ENCODE results near the gene ACSF2.
A peak's percentile ranks its signal among the peaks of the same experiment; 100 is the strongest.
"Not testable (repeated sequence)": the region's sequence is repeated elsewhere in the genome, so short reads cannot be mapped to it uniquely, and the experiment has no call there.

Gene ACSF2

DNA sequence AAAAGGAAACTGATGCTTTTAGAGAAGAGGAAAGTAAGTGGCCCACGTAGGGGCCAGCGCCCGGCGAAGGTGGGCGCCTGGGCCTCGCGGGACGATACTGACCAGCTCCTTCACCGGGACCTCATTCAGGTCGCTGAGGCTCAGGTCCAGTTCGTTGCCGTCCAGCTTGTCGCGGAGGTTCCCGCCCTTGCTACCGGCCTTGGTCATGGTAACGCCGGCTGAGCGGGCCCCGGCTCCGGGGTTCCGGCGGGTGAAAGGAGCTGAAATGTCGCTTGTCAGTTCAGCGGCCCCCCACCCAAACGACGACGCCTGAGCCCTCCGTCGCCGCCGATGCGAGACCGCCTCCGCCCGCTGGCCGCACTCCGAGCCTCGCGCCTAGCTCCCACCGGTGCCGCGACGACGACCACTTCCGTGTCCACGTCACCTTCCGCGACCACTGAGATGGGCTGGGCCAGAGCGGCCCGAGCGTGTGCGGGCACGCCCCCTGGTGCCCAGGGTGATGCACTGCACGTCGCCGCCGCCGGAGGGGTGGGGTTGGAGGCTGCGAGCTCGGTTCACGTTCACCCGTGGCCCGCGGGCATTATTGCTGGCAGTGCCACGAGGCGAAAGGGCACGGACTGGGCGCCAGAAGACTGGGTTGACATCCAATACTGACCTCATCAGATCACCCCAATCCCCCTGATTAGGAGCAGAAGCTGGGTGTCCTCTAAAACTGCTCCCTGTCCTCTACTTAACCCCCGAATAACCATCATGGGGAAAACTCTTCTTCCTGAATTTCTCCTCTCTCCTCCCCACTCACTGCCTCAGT lies 28.7 kb upstream of the ACSF2 start, which contains the start of gene LRRC59:
Gene LRRC59 (minus strand): TSS at position 413 of the 808 bp plus-strand sequence. CDS start 206 bp downstream, at position 207.
- ATAC-seq (ENCODE audit: insufficient read depth, low read depth) = peak; percentile 95
- Histone ChIP-seq H2AFZ (ENCODE audit: low read depth, low read length) (peak within 1 kb of the TSS; percentile 93), H3K4me3 (ENCODE audit: low read depth in 1 of 2, low read length in 2 of 2) (peak within 1 kb of the TSS; percentile 85 to 96), H3K4me1 (ENCODE audit: insufficient read depth, low read length) (peaks cover 32% of the 10 kb centered on the region), H4K20me1 (ENCODE audit: insufficient read depth, low read length) (peaks cover 33% of the 10 kb centered on the region; the same call in 1 of the 2 replicates), H3K4me2 (ENCODE audit: insufficient read depth, low read length) (peak within 1 kb of the TSS; percentile 87), H3K27ac (ENCODE audit: low read length) (peak within 1 kb of the TSS; percentile 86), H3K36me3 (ENCODE audit: insufficient read depth, low read length) (peaks cover 39% of the 10 kb centered on the region), H3K9ac (ENCODE audit: low read depth, low read length) (peak within 1 kb of the TSS; percentile 91), H3K79me2 (ENCODE audit: insufficient read depth, low read length) (peaks cover 49% of the 10 kb centered on the region), H3K9me3 (ENCODE audit: insufficient read depth, low read length, severe bottlenecking) (no peaks in the 10 kb centered on the region), H3K27me3 (ENCODE audit: insufficient read depth, low read length, poor library complexity) (no peaks in the 10 kb centered on the region)
- TF ChIP-seq CTCF (IDR thresholded peaks at IDR 0.05; ENCODE audit: borderline replicate concordance, extremely low read depth, low read length, poor library complexity, severe bottlenecking) (peak; percentile 99), EZH2 (IDR thresholded peaks at IDR 0.05; ENCODE audit: borderline replicate concordance, low read depth, low read length, severe bottlenecking) (no peak)
- peak; percentile 92 for DNase-seq

DNA sequence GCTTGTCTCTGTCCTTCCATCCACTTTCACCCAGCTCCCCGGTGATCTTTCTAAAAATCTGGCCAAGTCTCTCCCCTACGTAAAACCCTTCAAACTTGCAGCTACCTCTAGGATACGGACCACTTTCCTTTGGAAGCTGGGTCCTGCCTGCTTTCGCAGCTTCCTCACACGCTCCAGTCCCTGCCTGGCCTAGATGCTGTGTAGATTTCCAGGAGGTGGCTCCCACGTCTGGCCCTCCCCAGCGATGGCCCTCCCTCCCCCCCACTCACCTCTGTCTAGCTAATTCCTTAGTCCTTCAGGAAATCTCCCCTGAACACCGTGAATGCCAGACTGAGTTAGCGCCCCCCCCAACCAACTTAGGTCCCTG lies 28.1 kb upstream of the ACSF2 start:
- Histone ChIP-seq H3K9me3 (ENCODE audit: insufficient read depth, low read length, severe bottlenecking) (no peaks in the 10 kb centered on the region), H3K36me3 (ENCODE audit: insufficient read depth, low read length) (peaks cover 34% of the 10 kb centered on the region), H2AFZ (ENCODE audit: low read depth, low read length) (peak overlapping the region; percentile 93), H4K20me1 (ENCODE audit: insufficient read depth, low read length) (peaks cover 33% of the 10 kb centered on the region; the same call in 1 of the 2 replicates), H3K4me3 (ENCODE audit: low read depth in 1 of 2, low read length in 2 of 2) (peak overlapping the region in 1 of 2 experiments; percentile 96; a peak in 3 of 4 replicates), H3K9ac (ENCODE audit: low read depth, low read length) (peak overlapping the region; percentile 91), H3K4me1 (ENCODE audit: insufficient read depth, low read length) (peaks cover 32% of the 10 kb centered on the region), H3K27me3 (ENCODE audit: insufficient read depth, low read length, poor library complexity) (no peaks in the 10 kb centered on the region), H3K27ac (ENCODE audit: low read length) (peak overlapping the region; percentile 50), H3K79me2 (ENCODE audit: insufficient read depth, low read length) (peaks cover 44% of the 10 kb centered on the region), H3K4me2 (ENCODE audit: insufficient read depth, low read length) (peak overlapping the region; percentile 87)
- DNase-seq (no peak), ATAC-seq (ENCODE audit: insufficient read depth, low read depth) (no peak)
- TF ChIP-seq EZH2 (IDR thresholded peaks at IDR 0.05; ENCODE audit: borderline replicate concordance, low read depth, low read length, severe bottlenecking) (no peak), CTCF (IDR thresholded peaks at IDR 0.05; ENCODE audit: borderline replicate concordance, extremely low read depth, low read length, poor library complexity, severe bottlenecking) (no peak)

DNA sequence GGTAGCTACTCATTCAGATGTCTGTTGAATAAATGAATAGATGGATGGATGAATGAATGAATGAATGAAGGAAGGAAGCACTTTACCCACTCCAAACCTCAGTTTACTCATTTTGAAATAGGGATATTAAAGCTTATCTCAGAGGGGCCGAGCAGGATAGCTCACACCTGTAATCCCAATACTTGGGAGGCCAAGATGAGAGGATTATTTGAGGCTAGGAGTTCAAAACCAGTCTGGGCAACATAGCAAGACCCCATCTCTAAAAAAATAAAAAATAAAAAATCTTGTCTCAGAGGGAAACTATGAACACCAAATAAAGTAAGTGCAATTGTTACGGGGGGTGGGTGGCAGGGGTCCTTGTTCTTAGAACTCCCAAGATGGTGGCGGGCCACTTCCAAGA lies 27.3 kb upstream of the ACSF2 start:
- peaks cover 32% of the 10 kb centered on the region for H3K4me1 ChIP-seq (ENCODE audit: insufficient read depth, low read length)
- H3K27ac ChIP-seq (ENCODE audit: low read length); ATAC-seq (ENCODE audit: insufficient read depth, low read depth); H3K4me2 ChIP-seq (ENCODE audit: insufficient read depth, low read length); H3K9ac ChIP-seq (ENCODE audit: low read depth, low read length); H3K4me3 ChIP-seq (ENCODE audit: low read depth in 1 of 2, low read length in 2 of 2); H2AFZ ChIP-seq (ENCODE audit: low read depth, low read length); H3K27me3 ChIP-seq (ENCODE audit: insufficient read depth, low read length, poor library complexity); DNase-seq; H3K9me3 ChIP-seq (ENCODE audit: insufficient read depth, low read length, severe bottlenecking): not testable (repeated sequence)
- peaks cover 37% of the 10 kb centered on the region for H3K79me2 ChIP-seq (ENCODE audit: insufficient read depth, low read length)
- H3K36me3 ChIP-seq (ENCODE audit: insufficient read depth, low read length) = peaks cover 26% of the 10 kb centered on the region
- H4K20me1 ChIP-seq (ENCODE audit: insufficient read depth, low read length) = peaks cover 28% of the 10 kb centered on the region; the same call in 1 of the 2 replicates

- H3K9ac ChIP-seq (ENCODE audit: low read depth, low read length); H3K9me3 ChIP-seq (ENCODE audit: insufficient read depth, low read length, severe bottlenecking); DNase-seq; H3K27me3 ChIP-seq (ENCODE audit: insufficient read depth, low read length, poor library complexity); H2AFZ ChIP-seq (ENCODE audit: low read depth, low read length); ATAC-seq (ENCODE audit: insufficient read depth, low read depth); H3K4me3 ChIP-seq (ENCODE audit: low read depth in 1 of 2, low read length in 2 of 2); H3K4me2 ChIP-seq (ENCODE audit: insufficient read depth, low read length); H3K27ac ChIP-seq (ENCODE audit: low read length): not testable (repeated sequence)
- H3K4me1 ChIP-seq (ENCODE audit: insufficient read depth, low read length) = peaks cover 28% of the 10 kb centered on the region
- H3K36me3 ChIP-seq (ENCODE audit: insufficient read depth, low read length) = peaks cover 17% of the 10 kb centered on the region
- peaks cover 22% of the 10 kb centered on the region; the same call in 1 of the 2 replicates for H4K20me1 ChIP-seq (ENCODE audit: insufficient read depth, low read length)
- peaks cover 29% of the 10 kb centered on the region for H3K79me2 ChIP-seq (ENCODE audit: insufficient read depth, low read length)
Observed at GRCh38 chr17:50399591-50399990, 26.4 kb upstream of the ACSF2 start.

- not testable (repeated sequence) for H3K27ac ChIP-seq (ENCODE audit: low read length); H4K20me1 ChIP-seq (ENCODE audit: insufficient read depth, low read length); H3K4me3 ChIP-seq (ENCODE audit: low read depth in 1 of 2, low read length in 2 of 2); DNase-seq; H3K27me3 ChIP-seq (ENCODE audit: insufficient read depth, low read length, poor library complexity); H3K4me2 ChIP-seq (ENCODE audit: insufficient read depth, low read length); ATAC-seq (ENCODE audit: insufficient read depth, low read depth); H3K4me1 ChIP-seq (ENCODE audit: insufficient read depth, low read length); H3K9ac ChIP-seq (ENCODE audit: low read depth, low read length); H3K9me3 ChIP-seq (ENCODE audit: insufficient read depth, low read length, severe bottlenecking); H3K36me3 ChIP-seq (ENCODE audit: insufficient read depth, low read length); H3K79me2 ChIP-seq (ENCODE audit: insufficient read depth, low read length); H2AFZ ChIP-seq (ENCODE audit: low read depth, low read length)
Observed at GRCh38 chr17:50405351-50405750, 20.7 kb upstream of the ACSF2 start.
